PC-9 (cell line): Measurements from ENCODE around the gene SEZ6L. TPM values are rescaled to one million over a fixed set of nuclear protein-coding genes. Genes with fewer than 3 reads are reported as not detected.

Experiments
- BruUV-seq: library from RNA; stranded (reverse); fragments of 400-500 nt; replicated peaks from 2 replicates; lab custom pipeline; 2021; lab: Mats Ljungman, UMichigan
- CTCF ChIA-PET: fragments of 300-600 bp; sonication (Branson Sonifier 250); formaldehyde crosslinking; loops from one replicate; lab custom pipeline; 2022; ENCODE audit warnings: antibody characterized with exemption; lab: Charles Lee
- POLR2A ChIA-PET: fragments of 300-600 bp; sonication (Branson Sonifier 250); formaldehyde crosslinking; loops from one replicate; lab custom pipeline; 2022; ENCODE audit warnings: antibody characterized with exemption; ENCODE audit not compliant: unreplicated experiment; lab: Charles Lee
- DNase-seq, 2 experiments: peaks; one replicate each; pipeline versions ENCODE4 v3.0.0 to v3.0.0-alpha.2; 2015 to 2022; ENCODE audit warnings: mixed read lengths in 1 of 2
- H2AFZ ChIP-seq: fragments of 200-600 bp; sonication (generic); 2 replicates; pipeline ENCODE4 v1.8.1; 2017; ENCODE audit warnings: antibody characterized with exemption
- H3F3A ChIP-seq: fragments of 200-600 bp; sonication (generic); 2 replicates; pipeline ENCODE4 v1.8.1; 2017; ENCODE audit warnings: antibody characterized with exemption, mild to moderate bottlenecking, low read depth; ENCODE audit not compliant: insufficient read depth
- H3K27ac ChIP-seq: fragments of 200-600 bp; sonication (generic); 2 replicates; pipeline ENCODE4 v1.6.1; 2016; ENCODE audit warnings: mixed run types
- H3K27me3 ChIP-seq: fragments of 200-600 bp; sonication (generic); 2 replicates; pipeline ENCODE4 v1.6.1; 2016; ENCODE audit warnings: low read depth, mixed run types; ENCODE audit not compliant: insufficient read depth
- H3K36me3 ChIP-seq: fragments of 200-600 bp; sonication (generic); 2 replicates; pipeline ENCODE4 v1.6.1; 2016; ENCODE audit warnings: low read depth, mixed run types
- H3K4me1 ChIP-seq: fragments of 200-600 bp; sonication (generic); replicated peaks from 2 replicates; pipeline ENCODE4 v1.6.1; 2016; ENCODE audit warnings: mixed run types; ENCODE audit not compliant: insufficient read depth
- H3K4me2 ChIP-seq: fragments of 200-600 bp; sonication (generic); 2 replicates; pipeline ENCODE4 v1.6.1; 2017; ENCODE audit warnings: mixed run types
- H3K4me3 ChIP-seq: fragments of 200-600 bp; sonication (generic); 2 replicates; pipeline ENCODE4 v1.6.1; 2016; ENCODE audit warnings: mixed run types
- H3K79me2 ChIP-seq: fragments of 200-600 bp; sonication (generic); 2 replicates; pipeline ENCODE4 v1.6.1; 2017; ENCODE audit warnings: low read depth, mixed run types
- H3K9me2 ChIP-seq: fragments of 200-600 bp; sonication (generic); 2 replicates; pipeline ENCODE4 v1.8.1; 2017; ENCODE audit warnings: mild to moderate bottlenecking; ENCODE audit not compliant: insufficient read depth
- H3K9me3 ChIP-seq: fragments of 200-600 bp; sonication (generic); 2 replicates; pipeline ENCODE4 v1.8.1; 2016; ENCODE audit warnings: low read depth; ENCODE audit not compliant: insufficient read depth
- H4K20me1 ChIP-seq: fragments of 200-600 bp; sonication (generic); 2 replicates; pipeline ENCODE4 v1.8.1; 2017; ENCODE audit not compliant: insufficient read depth
- CTCF ChIP-seq: fragments of 200-600 bp; sonication (generic); conservative IDR thresholded peaks from 2 replicates; pipeline ENCODE4 v1.6.1; 2017; ENCODE audit warnings: mixed run types, antibody characterized with exemption, mild to moderate bottlenecking, moderate library complexity
- EZH2 ChIP-seq: fragments of 200-600 bp; sonication (generic); IDR thresholded peaks from 2 replicates; pipeline ENCODE4 v1.8.0; 2017; ENCODE audit warnings: antibody characterized with exemption, low read depth
- intact Hi-C: fragments of 100-400 bp; cut with micrococcal nuclease; formaldehyde crosslinking; loops from one replicate; pipeline ENCODE4 v1.10.0; 2022; ENCODE audit not compliant: unreplicated experiment
- total RNA-seq: library from RNA; stranded (reverse); gene quantifications from 2 replicates; pipeline ENCODE4 v1.2.3, GENCODE V29; 2021

SEZ6L gene
- total RNA-seq, 1 experiment from 2014 or later: not detected

- no peak overlapping the region for H3K4me3 ChIP-seq
- CTCF ChIA-PET: no interaction called here
- H3K4me1 ChIP-seq: no peaks in the 10 kb centered on the region
- no peaks in the 10 kb centered on the region for H3F3A ChIP-seq
- H3K4me2 ChIP-seq: no peak overlapping the region
- TF ChIP-seq CTCF (no peak), EZH2 (no peak)
- H3K9me2 ChIP-seq: no peaks in the 10 kb centered on the region
- no peak overlapping the region for H2AFZ ChIP-seq
- H3K79me2 ChIP-seq: no peaks in the 10 kb centered on the region
- no peaks in the 10 kb centered on the region for H4K20me1 ChIP-seq
- POLR2A ChIA-PET: interaction anchor here (0.6 kb wide), 1 partner anchor 95 kb away, joined by 10 read pairs; the partner anchor contains the start of gene SRRD
- BruUV-seq: no TSS peak
- intact Hi-C loops: no loop called here
- no peaks in the 10 kb centered on the region for H3K36me3 ChIP-seq
- H3K27ac ChIP-seq: no peak overlapping the region
- H3K9me3 ChIP-seq: no peaks in the 10 kb centered on the region
- peaks cover 65% of the 10 kb centered on the region for H3K27me3 ChIP-seq
- no peak for DNase-seq
Measured at GRCh38 chr22:26389125-26389524, 219.9 kb downstream of the SEZ6L start.

GRCh38 chr22:26391091-26391490, 221.8 kb downstream of the SEZ6L start:
- intact Hi-C loops: no loop called here
- POLR2A ChIA-PET: no interaction called here

GRCh38 chr22:26391623-26392022, 222.4 kb downstream of the SEZ6L start:
- no peaks in the 10 kb centered on the region for H3K4me1 ChIP-seq
- no peak overlapping the region for H3K4me2 ChIP-seq
- peaks cover 75% of the 10 kb centered on the region for H3K27me3 ChIP-seq
- no peak overlapping the region for H2AFZ ChIP-seq
- H3K4me3 ChIP-seq: no peak overlapping the region
- no peak for TF ChIP-seq EZH2
- TF ChIP-seq CTCF: no peak
- intact Hi-C loops: no loop called here
- no peaks in the 10 kb centered on the region for H3K79me2 ChIP-seq
- H3K9me2 ChIP-seq: no peaks in the 10 kb centered on the region
- DNase-seq: no peak
- POLR2A ChIA-PET: no interaction called here
- H3K9me3 ChIP-seq: no peaks in the 10 kb centered on the region
- H4K20me1 ChIP-seq: no peaks in the 10 kb centered on the region
- CTCF ChIA-PET: no interaction called here
- no TSS peak for BruUV-seq
- H3F3A ChIP-seq: no peaks in the 10 kb centered on the region
- H3K27ac ChIP-seq: no peak overlapping the region
- H3K36me3 ChIP-seq: no peaks in the 10 kb centered on the region

More at GRCh38 chr22:26391091-26391490, 221.8 kb downstream of the SEZ6L start:
- Histone ChIP-seq H3K27ac (no peak overlapping the region), H3K4me1 (no peaks in the 10 kb centered on the region), H3K9me2 (no peaks in the 10 kb centered on the region), H3K9me3 (no peaks in the 10 kb centered on the region), H3F3A (no peaks in the 10 kb centered on the region), H4K20me1 (no peaks in the 10 kb centered on the region), H3K27me3 (peaks cover 70% of the 10 kb centered on the region), H2AFZ (no peak overlapping the region), H3K4me3 (no peak overlapping the region), H3K79me2 (no peaks in the 10 kb centered on the region), H3K4me2 (no peak overlapping the region), H3K36me3 (no peaks in the 10 kb centered on the region)
- DNase-seq: no peak
- no TSS peak for BruUV-seq
- CTCF ChIA-PET: no interaction called here
- TF ChIP-seq EZH2: no peak
- TF ChIP-seq CTCF: no peak
